WI38 (cell line): ENCODE measurements around the gene EFCAB9.

ENCODE experiments used
- H3K4me3 ChIP-seq: 2 replicates; pipeline ENCODE4 v1.5.1; 2011; ENCODE audit warnings: low read depth, mild to moderate bottlenecking, control low read depth, low read length
- CTCF ChIP-seq: IDR thresholded peaks from 2 replicates; pipeline ENCODE4 v1.5.1; 2012; ENCODE audit warnings: low read depth, mild to moderate bottlenecking, control low read depth, low read length

Gene EFCAB9

GRCh38 chr5:172193872-172194271, at the start of gene EFCAB9:
Gene EFCAB9 (plus strand): TSS chr5:172194172. CDS start chr5:172194173, 1 bp downstream.
- TF ChIP-seq CTCF, result no peak
- no peak within 1 kb of the TSS for H3K4me3 ChIP-seq

- TF ChIP-seq CTCF, result no peak
- H3K4me3 ChIP-seq, result no peak overlapping the region
Observed at GRCh38 chr5:172144291-172144815, 49.6 kb upstream of the EFCAB9 start.

- H3K4me3 ChIP-seq, result no peak overlapping the region
- TF ChIP-seq CTCF, result no peak
Observed at GRCh38 chr5:172144931-172145869, 48.8 kb upstream of the EFCAB9 start.

GRCh38 chr5:172145870-172146747, 47.9 kb upstream of the EFCAB9 start:
- TF ChIP-seq CTCF, result no peak
- no peak overlapping the region for H3K4me3 ChIP-seq

- H3K4me3 ChIP-seq, result no peak overlapping the region
- TF ChIP-seq CTCF, result no peak
Observed at GRCh38 chr5:172146748-172147092, 47.3 kb upstream of the EFCAB9 start.

GRCh38 chr5:172147857-172148256, 46.1 kb upstream of the EFCAB9 start:
- no peak for TF ChIP-seq CTCF
- no peak overlapping the region for H3K4me3 ChIP-seq
